Glutamatergic neuron (in vitro differentiated cells): ENCODE results near the gene FBXO31. TPM values are rescaled to one million over a fixed set of nuclear protein-coding genes. Genes with fewer than 3 reads are reported as not detected.
A peak's percentile ranks its signal among the peaks of the same experiment; 100 is the strongest.

Experiments
- DNase-seq: peaks from one replicate; pipeline ENCODE4 v3.0.0; 2022
- H3K27ac Mint-ChIP-seq: one replicate; pipeline ENCODE4 v1.8.0; 2020; ENCODE audit warnings: mild to moderate bottlenecking, mixed read lengths, inconsistent platforms; ENCODE audit not compliant: unreplicated experiment
- H3K27me3 Mint-ChIP-seq: one replicate; pipeline ENCODE4 v1.8.0; 2020; ENCODE audit warnings: mild to moderate bottlenecking, moderate library complexity, mixed read lengths, inconsistent platforms; ENCODE audit not compliant: unreplicated experiment
- H3K36me3 Mint-ChIP-seq: one replicate; pipeline ENCODE4 v1.8.0; 2020; ENCODE audit warnings: mild to moderate bottlenecking, mixed read lengths, inconsistent platforms; ENCODE audit not compliant: unreplicated experiment
- H3K4me1 Mint-ChIP-seq: one replicate; pipeline ENCODE4 v1.8.0; 2020; ENCODE audit warnings: mild to moderate bottlenecking, low read depth, mixed read lengths, inconsistent platforms; ENCODE audit not compliant: unreplicated experiment
- H3K4me3 Mint-ChIP-seq: one replicate; pipeline ENCODE4 v1.8.0; 2020; ENCODE audit warnings: mild to moderate bottlenecking, mixed read lengths, inconsistent platforms; ENCODE audit not compliant: unreplicated experiment
- H3K9me3 Mint-ChIP-seq: one replicate; pipeline ENCODE4 v1.8.0; 2020; ENCODE audit warnings: mild to moderate bottlenecking, moderate library complexity, mixed read lengths, inconsistent platforms; ENCODE audit not compliant: unreplicated experiment
- total RNA-seq: library from RNA; stranded (reverse); fragmentation: NEBNext Ultra II Directional; extraction: Animal tissue kit (Norgen Biotek cat#: 25700); gene quantifications from one replicate; pipeline ENCODE4 v1.2.1, GENCODE V29; 2021; ENCODE audit not compliant: unreplicated experiment
- TF ChIP-seq, protein P1 (sequence below): fragments of 200-600 bp; sonication (generic); IDR thresholded peaks from one replicate; pipeline ENCODE4 v1.5.0; 2021; ENCODE audit not compliant: partially characterized antibody, unreplicated experiment

FBXO31 gene
- total RNA-seq, 1 donor from 2014 or later: 66.7 TPM

DNA sequence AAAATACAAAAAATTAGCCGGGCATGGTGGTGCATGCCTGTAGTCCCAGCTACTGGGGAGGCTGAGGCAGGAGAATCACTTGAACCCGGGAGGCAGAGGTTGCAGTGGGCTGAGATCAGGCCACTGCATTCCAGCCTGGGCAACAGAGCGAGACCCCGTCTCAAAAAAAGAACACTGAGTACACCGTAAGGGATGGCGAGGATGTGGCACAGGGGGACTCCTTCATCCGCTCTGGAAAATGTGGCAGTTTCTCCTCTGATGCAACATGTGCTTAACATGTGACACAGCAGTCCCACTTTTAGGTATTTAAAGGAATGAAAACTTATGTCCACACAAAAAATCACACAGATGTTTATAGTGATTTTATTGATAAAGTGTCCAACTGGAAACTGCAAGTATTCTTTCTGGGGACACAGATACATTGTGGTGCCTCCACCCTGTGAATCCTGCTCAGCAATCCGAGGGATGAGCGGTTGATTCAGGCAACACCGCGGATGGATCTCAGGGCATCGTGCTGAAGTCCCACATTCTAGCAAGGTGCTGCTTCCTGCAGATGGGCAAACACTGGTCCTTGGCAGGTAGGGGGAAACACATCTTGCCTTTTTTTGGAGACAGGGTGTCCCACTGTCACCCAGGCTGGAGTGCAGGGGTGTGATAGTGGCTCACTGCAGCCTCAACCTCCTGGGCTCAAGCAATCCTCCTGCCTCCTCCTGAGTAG, 62.9 kb downstream of the FBXO31 start:
- Mint-ChIP-seq H3K9me3 (peaks cover 5% of the 10 kb centered on the region), H3K4me1 (peaks cover 30% of the 10 kb centered on the region), H3K27ac (peak overlapping the region; percentile 97), H3K4me3 (peak overlapping the region; percentile 78), H3K36me3 (no peaks in the 10 kb centered on the region), H3K27me3 (peaks cover 11% of the 10 kb centered on the region)
- TF ChIP-seq, protein P1, sequence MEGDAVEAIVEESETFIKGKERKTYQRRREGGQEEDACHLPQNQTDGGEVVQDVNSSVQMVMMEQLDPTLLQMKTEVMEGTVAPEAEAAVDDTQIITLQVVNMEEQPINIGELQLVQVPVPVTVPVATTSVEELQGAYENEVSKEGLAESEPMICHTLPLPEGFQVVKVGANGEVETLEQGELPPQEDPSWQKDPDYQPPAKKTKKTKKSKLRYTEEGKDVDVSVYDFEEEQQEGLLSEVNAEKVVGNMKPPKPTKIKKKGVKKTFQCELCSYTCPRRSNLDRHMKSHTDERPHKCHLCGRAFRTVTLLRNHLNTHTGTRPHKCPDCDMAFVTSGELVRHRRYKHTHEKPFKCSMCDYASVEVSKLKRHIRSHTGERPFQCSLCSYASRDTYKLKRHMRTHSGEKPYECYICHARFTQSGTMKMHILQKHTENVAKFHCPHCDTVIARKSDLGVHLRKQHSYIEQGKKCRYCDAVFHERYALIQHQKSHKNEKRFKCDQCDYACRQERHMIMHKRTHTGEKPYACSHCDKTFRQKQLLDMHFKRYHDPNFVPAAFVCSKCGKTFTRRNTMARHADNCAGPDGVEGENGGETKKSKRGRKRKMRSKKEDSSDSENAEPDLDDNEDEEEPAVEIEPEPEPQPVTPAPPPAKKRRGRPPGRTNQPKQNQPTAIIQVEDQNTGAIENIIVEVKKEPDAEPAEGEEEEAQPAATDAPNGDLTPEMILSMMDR: no peak
- DNase-seq: peak; percentile 12

DNA sequence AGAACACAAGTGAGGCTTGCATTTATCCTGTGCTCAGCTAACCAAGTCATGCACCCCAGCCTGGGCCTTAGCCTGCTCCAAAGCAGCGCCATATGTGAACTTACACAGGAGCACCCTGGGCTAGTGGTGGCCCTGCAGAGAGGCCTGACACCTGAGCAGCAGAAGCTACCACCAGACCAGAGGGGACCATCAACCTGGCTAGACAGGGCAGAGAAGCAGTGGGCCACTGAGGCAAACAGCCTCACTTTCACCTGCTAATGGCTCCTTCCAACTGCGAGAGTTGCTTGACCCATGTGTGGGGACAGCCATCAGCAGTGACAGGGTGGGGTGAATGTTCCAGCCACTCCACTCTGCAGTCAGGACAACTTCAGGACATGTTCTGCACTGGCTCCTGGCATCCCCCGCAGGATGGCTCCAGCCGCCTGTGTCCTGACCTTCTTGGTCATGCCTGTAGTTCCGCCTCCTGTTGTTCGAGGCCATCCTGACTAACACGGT, 63.5 kb downstream of the FBXO31 start:
- TF ChIP-seq, protein P1: no peak
- H3K27me3 Mint-ChIP-seq: peaks cover 9% of the 10 kb centered on the region
- no peak for DNase-seq
- H3K36me3 Mint-ChIP-seq: no peaks in the 10 kb centered on the region
- H3K9me3 Mint-ChIP-seq: peaks cover 5% of the 10 kb centered on the region
- H3K4me3 Mint-ChIP-seq: no peak overlapping the region
- H3K27ac Mint-ChIP-seq: no peak overlapping the region
- H3K4me1 Mint-ChIP-seq: peaks cover 33% of the 10 kb centered on the region

DNA sequence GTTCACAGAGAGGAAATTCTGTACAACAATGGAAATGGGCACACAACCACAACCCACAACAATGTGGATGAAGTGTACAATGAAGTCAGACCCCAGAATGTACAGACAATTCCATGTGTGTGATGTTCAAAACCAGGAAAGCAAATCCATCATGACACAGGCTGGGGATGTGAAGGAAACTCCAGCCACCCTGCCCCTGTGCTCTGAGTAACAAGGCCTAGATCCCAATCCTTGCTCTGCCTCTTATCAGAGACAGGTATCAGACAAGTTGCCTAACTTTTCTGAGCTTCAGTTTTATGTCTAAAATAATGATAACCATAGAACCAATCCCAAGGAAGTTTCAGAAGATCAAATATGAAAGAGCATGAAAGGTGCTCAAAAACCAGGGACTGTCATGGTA, 64.6 kb downstream of the FBXO31 start:
- Mint-ChIP-seq H3K27me3 (peaks cover 10% of the 10 kb centered on the region), H3K36me3 (no peaks in the 10 kb centered on the region), H3K4me3 (peak overlapping the region; percentile 96), H3K27ac (no peak overlapping the region), H3K4me1 (peaks cover 33% of the 10 kb centered on the region), H3K9me3 (peaks cover 5% of the 10 kb centered on the region)
- TF ChIP-seq, protein P1: no peak
- no peak for DNase-seq

DNA sequence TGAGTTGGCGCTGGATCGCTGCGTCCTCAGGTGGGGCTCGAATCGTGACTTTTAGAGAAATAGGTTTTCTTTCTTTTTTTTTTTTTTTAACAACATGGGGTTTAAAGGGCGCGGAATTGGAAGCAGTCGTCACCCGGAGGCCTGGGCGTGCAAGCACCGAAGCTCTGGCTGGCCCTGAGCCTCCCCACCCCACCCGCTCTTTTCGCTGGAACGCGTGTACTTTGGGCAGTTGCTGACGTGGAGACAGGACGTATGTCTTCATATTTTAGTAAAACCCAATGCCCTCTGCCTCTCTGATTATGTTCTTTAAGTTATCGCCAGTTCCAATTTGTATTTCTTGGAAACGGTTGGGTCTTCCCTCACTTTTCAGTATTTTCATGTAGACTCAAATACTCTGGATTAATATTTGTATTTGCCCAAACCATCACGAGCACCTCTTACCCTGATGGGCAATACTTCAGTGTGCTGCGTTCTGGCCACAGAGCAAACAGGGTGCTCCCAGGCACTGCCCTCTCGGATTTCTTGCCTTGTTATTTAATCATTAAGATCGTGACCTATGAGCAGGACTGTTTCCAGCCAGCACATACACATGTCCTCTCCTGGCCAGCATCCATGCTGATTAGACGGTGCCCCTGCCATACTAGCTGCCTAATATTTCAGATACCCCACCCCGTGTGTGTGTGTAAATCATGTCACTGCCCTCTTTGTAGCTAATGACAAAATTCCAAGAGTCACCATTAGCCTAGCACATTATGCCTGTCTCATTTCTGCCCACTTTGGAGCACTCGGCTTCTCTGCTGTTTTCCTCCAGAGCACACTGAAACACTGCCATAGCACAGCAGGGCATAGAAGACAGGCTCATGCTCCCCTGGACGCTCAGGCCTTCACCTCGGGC, 65.6 kb downstream of the FBXO31 start:
- peaks cover 10% of the 10 kb centered on the region for H3K27me3 Mint-ChIP-seq
- H3K4me3 Mint-ChIP-seq: peak overlapping the region; percentile 96
- no peak for DNase-seq
- peak overlapping the region; percentile 96 for H3K27ac Mint-ChIP-seq
- H3K9me3 Mint-ChIP-seq: peaks cover 5% of the 10 kb centered on the region
- TF ChIP-seq, protein P1: no peak
- H3K36me3 Mint-ChIP-seq: no peaks in the 10 kb centered on the region
- H3K4me1 Mint-ChIP-seq: peaks cover 28% of the 10 kb centered on the region
